GF-D8 (cell line): ENCODE data around the gene CA6.
A peak's percentile ranks its signal among the peaks of the same experiment; 100 is the strongest.
"Not testable (repeated sequence)": the region's sequence is repeated elsewhere in the genome, so short reads cannot be mapped to it uniquely, and the experiment has no call there.

Experiments
- DNase-seq: peaks from one replicate; lab custom pipeline; 2025; lab: John Stamatoyannopoulos, UW

The CA6 gene

GRCh38 chr1:8945568-8945967 lies at the start of gene CA6:
Gene CA6, plus strand, starts transcription at chr1:8945868. Its CDS starts 19 bp downstream, at chr1:8945887.
- no peak for DNase-seq

GRCh38 chr1:8896775-8897174 lies 48.9 kb upstream of the CA6 start:
- DNase-seq, result not testable (repeated sequence)

- DNase-seq, result not testable (repeated sequence)
Measured at GRCh38 chr1:8897505-8897904, 48.2 kb upstream of the CA6 start.

- not testable (repeated sequence) for DNase-seq
Measured at GRCh38 chr1:8898418-8898817, 47.2 kb upstream of the CA6 start.

- no peak for DNase-seq
Measured at GRCh38 chr1:8899046-8899445, 46.6 kb upstream of the CA6 start.

DNA sequence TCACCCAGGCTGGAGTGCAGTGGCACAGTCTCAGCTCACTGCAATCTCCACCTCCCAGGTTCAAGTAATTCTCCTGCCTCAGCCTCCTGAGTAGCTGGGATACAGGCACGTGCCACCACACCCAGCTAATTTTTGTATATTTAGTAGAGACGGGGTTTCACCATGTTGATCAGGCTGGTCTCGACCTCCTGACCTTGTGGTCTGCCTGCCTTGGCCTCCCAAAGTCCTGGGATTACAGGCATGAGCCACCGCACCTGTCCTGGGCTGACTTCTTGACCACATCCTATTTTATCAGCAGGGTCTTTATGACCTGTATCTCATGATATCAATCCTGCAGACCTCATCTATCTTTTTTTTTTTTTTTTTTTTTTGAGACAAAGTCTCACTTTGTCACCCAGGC lies 45.0 kb upstream of the CA6 start:
- not testable (repeated sequence) for DNase-seq

DNA sequence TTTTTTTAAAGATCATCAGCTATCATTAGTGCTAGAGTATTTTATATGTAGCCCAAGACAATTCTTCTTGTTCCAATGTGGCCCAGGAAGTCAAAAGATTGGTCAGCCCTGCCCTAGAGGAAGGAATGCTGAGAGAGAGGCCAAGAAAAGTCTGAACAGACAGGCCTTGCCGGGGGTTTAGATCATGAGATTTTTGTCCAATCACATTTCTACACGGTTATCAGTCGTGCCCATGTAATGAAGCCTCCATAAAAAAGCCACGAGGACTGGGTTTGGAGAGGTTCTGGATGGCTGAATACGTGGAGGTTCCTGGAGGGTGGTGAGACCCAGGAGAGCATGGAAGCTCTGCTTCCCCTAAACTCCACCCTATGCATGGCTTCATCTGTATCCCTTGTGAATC lies 42.9 kb upstream of the CA6 start:
- DNase-seq, result no peak

GRCh38 chr1:8903410-8903809 lies 42.3 kb upstream of the CA6 start:
- DNase-seq, result no peak

- no peak for DNase-seq
Measured at GRCh38 chr1:8903908-8904650, 41.6 kb upstream of the CA6 start.

GRCh38 chr1:8905582-8906191 lies 40.0 kb upstream of the CA6 start:
- no peak for DNase-seq

DNA sequence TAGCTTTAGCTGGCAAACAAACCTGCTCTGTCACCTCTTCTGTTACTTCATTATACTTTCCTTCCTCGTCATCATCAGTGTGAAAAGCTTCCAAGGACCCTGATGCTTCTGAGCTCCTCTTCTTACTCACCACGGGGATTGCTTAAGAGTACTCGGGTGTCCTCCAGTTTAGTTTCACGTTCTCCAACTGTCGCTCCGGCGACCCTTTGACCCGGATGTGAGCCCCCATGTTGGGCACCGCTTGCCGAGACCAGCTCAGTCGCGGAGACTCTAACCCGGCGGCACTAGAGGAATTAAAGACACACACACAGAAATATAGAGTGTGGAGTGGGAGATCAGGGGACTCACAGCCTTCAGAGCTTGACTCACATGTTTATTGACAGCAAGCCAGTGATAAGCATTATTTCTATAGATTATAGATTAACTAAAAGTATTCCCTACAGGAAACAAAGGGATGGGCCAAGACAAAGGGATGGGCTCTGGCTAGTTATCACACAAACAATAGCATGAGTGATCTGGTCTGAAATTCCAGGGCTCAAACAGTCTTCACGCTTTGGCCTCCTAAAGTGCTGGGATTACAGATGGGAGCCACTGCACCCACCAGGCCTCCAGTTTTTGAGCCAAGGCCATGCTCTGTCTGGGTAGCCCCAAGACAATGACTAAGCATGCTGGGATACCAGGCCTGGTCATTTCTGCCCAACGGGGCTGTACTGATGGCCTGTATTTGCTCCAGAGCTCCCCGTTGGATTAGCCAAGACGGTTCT lies 37.1 kb upstream of the CA6 start:
- DNase-seq, result no peak

DNA sequence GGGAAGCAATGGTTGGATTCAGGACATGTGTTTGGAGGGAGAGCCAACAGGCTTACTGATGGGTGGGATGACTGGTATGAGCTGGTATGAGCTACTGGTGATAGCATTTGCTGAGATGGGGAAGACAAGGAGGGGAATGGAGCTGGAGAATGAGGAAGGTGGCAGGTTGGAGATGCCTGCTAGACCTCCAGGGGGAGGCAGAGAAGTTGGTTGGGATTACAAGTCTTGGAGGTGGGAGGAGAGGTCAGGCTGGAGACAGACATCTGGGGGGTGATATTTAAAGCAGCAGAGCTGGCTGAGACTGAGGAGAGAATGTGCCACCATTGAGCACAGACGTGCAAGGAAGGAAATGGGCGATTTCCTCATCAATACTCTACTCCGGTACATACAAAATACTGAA lies 35.3 kb upstream of the CA6 start:
- DNase-seq, result no peak

DNA sequence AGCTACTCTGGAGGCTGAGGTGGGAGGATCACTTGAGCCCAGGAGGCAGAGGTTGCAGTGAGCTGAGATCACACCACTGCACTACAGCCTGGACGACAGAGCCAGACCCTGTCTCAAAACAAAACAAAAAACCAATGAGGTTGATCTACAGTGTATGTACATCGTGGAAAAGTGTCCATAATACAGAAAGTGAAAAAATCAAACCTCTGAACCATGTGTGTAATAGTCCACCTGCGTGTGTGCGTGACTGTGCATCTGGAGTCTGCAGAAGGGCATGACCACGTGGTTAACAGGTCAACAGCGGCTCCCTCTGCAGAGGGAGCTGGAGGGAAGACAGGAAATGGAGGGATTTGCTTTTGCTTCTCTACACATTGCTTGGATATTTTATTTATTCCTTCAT lies 34.8 kb upstream of the CA6 start:
- no peak for DNase-seq

DNA sequence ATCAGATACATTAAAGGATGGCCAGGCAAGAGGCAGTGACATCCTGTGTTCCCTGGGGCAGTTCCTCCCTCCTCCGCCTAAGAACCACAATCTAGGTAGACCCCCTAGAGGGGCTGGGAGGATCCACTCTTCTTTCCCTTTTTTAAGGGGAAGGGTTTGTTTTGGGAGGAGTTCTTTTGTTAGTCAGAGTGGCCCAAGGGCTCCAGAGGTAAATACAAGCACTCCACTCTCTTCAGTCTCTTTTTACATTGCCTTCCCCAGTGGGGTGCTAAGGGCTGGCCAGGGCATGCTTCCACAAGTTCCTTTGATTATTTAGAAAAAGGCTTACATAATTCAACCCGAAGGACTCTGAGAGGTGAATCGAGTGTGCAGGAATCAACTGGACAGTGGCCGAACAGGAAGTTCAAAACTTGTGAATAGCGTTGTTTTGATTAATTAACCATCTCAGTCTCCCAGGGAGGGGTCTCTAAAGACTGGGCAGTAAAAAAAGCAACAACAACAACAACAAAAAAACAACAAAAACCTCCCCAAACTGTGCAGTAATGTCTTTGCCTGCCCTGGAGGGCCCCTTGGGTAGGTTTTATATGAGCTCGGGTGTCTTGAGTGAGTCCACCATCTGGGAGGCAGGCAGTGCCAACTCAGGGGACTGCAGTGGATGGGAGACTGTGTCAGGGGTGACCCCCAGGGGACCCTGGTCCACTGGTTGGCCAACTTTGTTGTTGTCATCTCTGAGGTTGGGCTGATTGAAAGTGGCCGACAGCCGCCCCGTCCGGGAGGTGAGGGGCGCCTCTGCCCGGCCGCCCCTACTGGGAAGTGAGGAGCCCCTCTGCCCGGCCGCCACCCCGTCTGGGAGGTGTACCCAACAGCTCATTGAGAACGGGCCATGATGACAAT lies 34.0 kb upstream of the CA6 start:
- DNase-seq, result no peak

- no peak for DNase-seq
Measured at GRCh38 chr1:8913457-8913856, 32.2 kb upstream of the CA6 start.

- DNase-seq, result no peak
Measured at GRCh38 chr1:8914466-8914865, 31.2 kb upstream of the CA6 start.

- no peak for DNase-seq
Measured at GRCh38 chr1:8915446-8915845, 30.2 kb upstream of the CA6 start.

DNA sequence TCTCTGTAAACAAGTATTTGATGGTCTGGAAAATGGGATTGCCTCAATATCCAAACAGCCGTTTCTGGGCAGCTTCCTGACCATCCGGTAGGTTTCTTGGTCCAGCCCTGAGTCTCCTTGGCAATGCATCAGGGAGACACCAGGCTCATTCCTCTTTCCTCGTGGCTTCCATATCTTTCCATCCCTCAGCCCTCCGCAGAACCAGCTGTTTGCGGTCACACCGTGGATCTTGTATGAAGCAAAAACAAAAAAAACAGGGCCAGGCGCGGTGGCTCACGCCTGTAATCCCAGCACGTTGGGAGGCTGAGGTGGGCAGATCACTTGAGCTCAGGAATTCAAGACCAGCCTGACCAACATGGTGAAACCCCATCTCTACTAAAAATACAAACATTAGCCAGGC lies 28.1 kb upstream of the CA6 start:
- DNase-seq, result not testable (repeated sequence)

DNA sequence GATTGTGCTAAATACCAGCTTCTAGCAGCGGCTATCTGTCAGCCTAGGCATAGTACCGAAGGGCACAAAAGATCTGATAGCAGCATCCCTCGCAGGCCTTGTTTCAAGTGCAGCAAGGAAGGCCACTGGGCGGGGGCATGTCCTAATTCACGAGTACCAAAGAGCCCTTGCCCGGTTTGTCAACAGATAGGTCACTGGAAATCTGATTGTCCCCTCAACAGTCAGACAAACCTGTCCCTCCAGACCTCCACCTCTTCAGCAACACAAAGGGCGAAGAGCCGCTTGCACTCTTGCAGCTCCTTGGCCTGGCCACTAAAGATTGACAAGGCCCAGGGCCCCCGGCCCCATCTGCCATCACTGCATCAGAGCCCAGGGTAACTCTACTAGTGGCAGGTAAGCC lies 22.7 kb upstream of the CA6 start:
- DNase-seq, result no peak

GRCh38 chr1:8925406-8925805 lies 20.3 kb upstream of the CA6 start:
- peak; percentile 41 for DNase-seq

- DNase-seq, result no peak
Measured at GRCh38 chr1:8925960-8926359, 19.7 kb upstream of the CA6 start.
